ENCODE data around the gene HYI.

GRCh38 chr1:43402089-43402865, 51.5 kb downstream of the HYI start:
- TF ChIP-seq CTCF (IDR thresholded peaks at IDR 0.05) (no peak), POLR2A (IDR thresholded peaks at IDR 0.05) (no peak)

All from heart left ventricle (tissue), 13 donors.